ENCODE data around the gene XXYLT1. TPM values are rescaled to one million over a fixed set of nuclear protein-coding genes. Genes with fewer than 3 reads are reported as not detected.

XXYLT1 gene
- total and polyA plus RNA-seq, 10 of the 15 experiments (the other 5 are each of a cell fraction or from before 2014, with no cell fraction given), result 1.2 to 14.2 (median 9.3) TPM

GRCh38 chr3:195031574-195032003 lies 239.4 kb downstream of the XXYLT1 start:
- DNase-seq (ENCODE audit: low read depth, low spot score), result no peak
- no peak for FAIRE-seq
- Histone ChIP-seq H3K27ac (ENCODE audit: control insufficient read depth, insufficient read depth) (no peak overlapping the region), H3K9ac (ENCODE audit: control insufficient read depth, insufficient read depth, low read length) (no peak overlapping the region), H3K27me3 (replicated peaks in 1 of 2; ENCODE audit: control insufficient read depth in 2 of 2, insufficient read depth in 2 of 2, low read length in 1 of 2) (no peaks in the 10 kb centered on the region; a peak in 1 of 4 replicates), H3K4me1 (ENCODE audit: control insufficient read depth, insufficient read depth, low read length) (no peaks in the 10 kb centered on the region), H3K9me3 (replicated peaks; ENCODE audit: control insufficient read depth, insufficient read depth, low read length) (no peaks in the 10 kb centered on the region), H3K79me2 (ENCODE audit: control insufficient read depth, insufficient read depth, low read length) (no peaks in the 10 kb centered on the region), H3K4me2 (ENCODE audit: control insufficient read depth, insufficient read depth) (no peak overlapping the region), H4K20me1 (ENCODE audit: control insufficient read depth, insufficient read depth) (no peaks in the 10 kb centered on the region), H3K36me3 (ENCODE audit: control insufficient read depth in 2 of 2, insufficient read depth in 2 of 2, low read length in 1 of 2) (no peaks in the 10 kb centered on the region), H2AFZ (ENCODE audit: control insufficient read depth, low read depth, low read length) (no peak overlapping the region), H3K4me3 (no peak overlapping the region)
- ChIA-PET POLR2A (no interaction called here), SMC1A (ENCODE audit: uncharacterized antibody, unreplicated experiment) (no interaction called here), CTCF (interaction anchor here (1.3 kb wide), 1 partner anchor 17 kb away, joined by 4 read pairs; no protein-coding TSS in a partner anchor), RAD21 (ENCODE audit: unreplicated experiment) (no interaction called here)
- intact Hi-C loops (cut with micrococcal nuclease; ENCODE audit: unreplicated experiment) (no loop called here), in situ Hi-C loops (cut with MboI) (no loop called here)
- no TSS peak for BruUV-seq (replicated peaks)
- no peak for TF ChIP-seq ZNF24 (IDR thresholded peaks at IDR 0.05)
- TF ChIP-seq SUZ12 (IDR thresholded peaks at IDR 0.05; ENCODE audit: unreplicated experiment), result no peak
- TF ChIP-seq NKRF (conservative IDR thresholded peaks at IDR 0.05), result no peak
- TF ChIP-seq RELA (IDR thresholded peaks at IDR 0.05; ENCODE audit: borderline replicate concordance, partially characterized antibody), result no peak
- no peak for TF ChIP-seq STAT1 (conservative IDR thresholded peaks at IDR 0.05)
- TF ChIP-seq SMARCA5 (IDR thresholded peaks at IDR 0.05), result no peak
- no peak for TF ChIP-seq MEF2A (IDR thresholded peaks at IDR 0.05; ENCODE audit: insufficient read depth, low read depth, low read length)
- TF ChIP-seq CEBPB (IDR thresholded peaks at IDR 0.05; ENCODE audit: borderline replicate concordance in 1 of 2, low read depth in 2 of 2, low read length in 2 of 2), result no peak
- TF ChIP-seq NR2C2 (IDR thresholded peaks at IDR 0.05; ENCODE audit: borderline replicate concordance, control insufficient read depth, insufficient read length, low read depth), result no peak
- TF ChIP-seq MTA3 (IDR thresholded peaks at IDR 0.05; ENCODE audit: borderline replicate concordance, low read length), result no peak
- no peak for TF ChIP-seq ZNF207 (IDR thresholded peaks at IDR 0.05; ENCODE audit: borderline replicate concordance)
- TF ChIP-seq SIX5 (IDR thresholded peaks at IDR 0.05; ENCODE audit: low read depth, low read length, severe bottlenecking), result no peak
- TF ChIP-seq POLR2A (IDR thresholded peaks at IDR 0.05; ENCODE audit: low read depth, low read length), result no peak
- TF ChIP-seq PBX3 (IDR thresholded peaks at IDR 0.05; ENCODE audit: insufficient replicate concordance, low read depth, low read length), result no peak
- no peak for TF ChIP-seq FOS (IDR thresholded peaks at IDR 0.05; ENCODE audit: borderline replicate concordance, extremely low read depth, insufficient read length)
- TF ChIP-seq SREBF1 (IDR thresholded peaks at IDR 0.05; ENCODE audit: low read length), result no peak
- no peak for TF ChIP-seq ZBTB40 (IDR thresholded peaks at IDR 0.05; ENCODE audit: borderline replicate concordance)
- no peak for TF ChIP-seq MTA2 (IDR thresholded peaks at IDR 0.05; ENCODE audit: low read depth)
- TF ChIP-seq YBX1 (IDR thresholded peaks at IDR 0.05), result no peak
- ATAC-seq, result no peak
- WGBS (ENCODE audit: insufficient coverage, insufficient replicate concordance, low lambda C conversion rate, missing lambda C conversion rate), result 53% methylated on average over 5 of the region's 5 CpGs
